GM23338 (cell line): Measurements from ENCODE around the gene TFB2M. TPM values are rescaled to one million over a fixed set of nuclear protein-coding genes. Genes with fewer than 3 reads are reported as not detected.

ENCODE experiments used
- CREB1 ChIP-seq: fragments of 250-450 bp; sonication (Bioruptor Pico); IDR thresholded peaks from 2 replicates; pipeline ENCODE4 v1.5.0; 2020; ENCODE audit warnings: low read depth, mild to moderate bottlenecking, moderate library complexity
- CTCF ChIP-seq, 2 experiments: fragments of 200-600 bp in 1 of 2; sonication (generic) in 1 of 2; conservative IDR thresholded peaks; 2 replicates each; pipeline versions ENCODE4 v1.5.1 to v1.6.1; 2016 to 2017; ENCODE audit warnings: antibody characterized with exemption in 2 of 2, low read depth in 2 of 2, mild to moderate bottlenecking in 2 of 2, moderate library complexity in 1 of 2
- EZH2phosphoT487 ChIP-seq: fragments of 200-600 bp; sonication (generic); IDR thresholded peaks from one replicate; pipeline ENCODE4 v1.8.1; 2018; ENCODE audit warnings: antibody characterized with exemption; ENCODE audit not compliant: unreplicated experiment
- NANOG ChIP-seq: IDR thresholded peaks from 2 replicates; pipeline ENCODE4 v1.6.1; 2016; ENCODE audit warnings: antibody characterized with exemption, borderline replicate concordance
- POLR2AphosphoS5 ChIP-seq: IDR thresholded peaks from 2 replicates; pipeline ENCODE4 v1.6.1; 2016; ENCODE audit warnings: antibody characterized with exemption, low read depth
- ZNF114 ChIP-seq: fragments of 250-450 bp; sonication (Bioruptor Pico); IDR thresholded peaks from 2 replicates; pipeline ENCODE4 v1.5.0; 2020; ENCODE audit warnings: mild to moderate bottlenecking, moderate library complexity
- ZNF462 ChIP-seq: fragments of 250-450 bp; sonication (Bioruptor Pico); IDR thresholded peaks from 2 replicates; pipeline ENCODE4 v1.5.0; 2020; ENCODE audit warnings: mild to moderate bottlenecking, moderate library complexity
- polyA plus RNA-seq: library from polyadenylated mRNA; unstranded; fragments of >200 nt; fragmentation: Nextera tagmentation; extraction: Ambion mirVana; gene quantifications from 2 replicates; pipeline ENCODE4 v1.2.1, GENCODE V29; 2016
- total RNA-seq: library from RNA; depleted of rRNA; stranded (reverse); fragments of >200 nt; shearing (Covaris generic); gene quantifications from 2 replicates; pipeline ENCODE4 v1.2.3, GENCODE V29; 2014

Gene TFB2M
- total and polyA plus RNA-seq, 2 experiments from 2014 or later, result 18.7 to 24.9 TPM

DNA sequence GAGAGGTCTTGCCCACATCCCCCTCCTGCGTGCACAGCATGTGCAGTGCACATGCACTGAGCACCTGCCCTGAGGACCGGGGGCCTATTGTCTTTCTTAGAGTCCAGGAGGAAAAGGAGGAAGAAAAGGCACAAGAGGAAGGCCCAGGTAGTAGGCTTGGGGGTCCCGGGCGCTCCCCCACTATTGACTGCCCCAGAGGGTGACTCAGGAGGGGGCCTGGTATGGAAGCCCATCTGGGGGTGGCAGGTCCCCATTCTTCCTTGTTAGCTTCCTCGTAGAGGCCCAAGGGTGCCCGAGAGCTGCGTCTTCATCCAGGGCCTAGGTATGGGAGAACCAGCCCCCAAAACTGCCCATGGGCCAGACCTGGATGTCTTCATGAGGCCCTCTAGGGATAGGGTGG, 54.9 kb downstream of the TFB2M start (continued):
- TF ChIP-seq ZNF462 (CRISPR knock-in tag), result no peak
- no peak for TF ChIP-seq EZH2phosphoT487
- no peak for TF ChIP-seq POLR2AphosphoS5
- no peak for TF ChIP-seq NANOG
- no peak for TF ChIP-seq CREB1 (CRISPR knock-in tag)
- no peak for TF ChIP-seq CTCF (conservative IDR thresholded peaks at IDR 0.05; ENCODE audit: low read depth in 2 of 2)
- no peak for TF ChIP-seq ZNF114 (CRISPR knock-in tag)
